Endometrial microvascular endothelial cells (primary cell): Measurements from ENCODE around the gene MRPL51. TPM values are rescaled to one million over a fixed set of nuclear protein-coding genes. Genes with fewer than 3 reads are reported as not detected.

Experiments used
- in situ Hi-C: cut with HindIII; loops from 2 replicates; pipeline ENCODE4 v1.10.0; 2017; ENCODE audit warnings: low sequenced_read_pairs, low pct_unique_long_range_greater_than_20kb; ENCODE audit errors: inconsistent ontology term
- total RNA-seq: library from RNA; depleted of rRNA; stranded (reverse); fragments of >200 nt; gene quantifications from one replicate; pipeline ENCODE4 v1.2.3, GENCODE V29; 2015; ENCODE audit errors: inconsistent ontology term

Gene MRPL51
- total RNA-seq, 1 donor from 2014 or later: 108 TPM

GRCh38 chr12:6450091-6450868 lies 42.8 kb downstream of the MRPL51 start:
- in situ Hi-C loops: no loop called here

- in situ Hi-C loops: no loop called here
Observed at GRCh38 chr12:6444704-6445688, 48.1 kb downstream of the MRPL51 start, which contains the start of gene CD27. Gene CD27 (plus strand): TSS chr12:6444955. CDS start chr12:6445096, 141 bp downstream.

DNA sequence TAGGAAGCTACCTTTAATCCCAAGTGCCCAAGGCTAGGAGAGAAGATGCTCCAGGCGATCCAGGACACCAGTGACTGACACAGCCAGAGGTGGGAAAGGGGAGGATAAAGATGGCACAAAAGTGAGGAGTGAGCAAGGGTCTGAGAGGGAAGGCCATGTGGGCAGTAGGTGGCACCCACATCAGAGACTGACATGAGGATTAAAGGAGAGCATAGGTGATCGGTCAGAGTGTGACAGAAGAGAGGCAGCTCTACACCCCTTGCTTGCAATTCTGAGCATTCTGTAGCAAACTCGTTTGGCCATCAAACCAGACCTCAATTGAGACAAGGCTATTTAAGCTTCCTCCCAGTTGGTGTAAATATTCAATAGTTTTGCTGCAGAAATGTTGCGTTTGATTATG lies 49.0 kb downstream of the MRPL51 start:
- in situ Hi-C loops: no loop called here

- in situ Hi-C loops: no loop called here
Observed at GRCh38 chr12:6443361-6443983, 49.6 kb downstream of the MRPL51 start.

DNA sequence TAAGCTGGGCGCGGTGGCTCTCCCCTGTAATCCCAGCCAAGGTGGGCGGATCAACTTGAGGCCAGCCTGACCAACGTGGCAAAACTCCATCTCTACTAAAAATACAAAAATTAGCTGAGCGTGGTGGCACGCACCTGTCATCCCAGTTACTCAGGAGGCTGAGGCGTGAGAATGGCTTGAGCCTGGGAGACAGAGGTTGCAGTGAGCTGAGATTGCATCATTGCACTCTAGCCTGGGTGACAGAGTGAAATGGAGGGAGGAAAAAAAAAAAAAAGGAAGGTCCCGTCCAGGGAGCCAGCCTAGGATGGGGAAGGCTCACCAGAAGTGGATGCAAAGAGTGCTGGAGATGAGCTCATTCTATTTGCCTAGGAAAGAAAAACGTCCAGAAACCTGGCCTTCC lies 50.2 kb downstream of the MRPL51 start:
- in situ Hi-C loops: no loop called here

Other genes starting within 250 kb of the MRPL51 start
- gene PLEKHG6, start 182.6 kb downstream of the MRPL51 start, total RNA-seq: not detected
- 254 TPM for gene TNFRSF1A, start 151.2 kb downstream of the MRPL51 start, total RNA-seq
- not detected for gene SCNN1A, start 117.7 kb downstream of the MRPL51 start, total RNA-seq
- gene LTBR, start 109.1 kb downstream of the MRPL51 start, total RNA-seq: 169 TPM
- not detected for gene CD27, start 48.3 kb downstream of the MRPL51 start, total RNA-seq
- 18.2 TPM for gene TAPBPL, start 41.2 kb downstream of the MRPL51 start, total RNA-seq
- gene VAMP1, start 22.6 kb downstream of the MRPL51 start, total RNA-seq: 2.1 TPM
- 102 TPM for gene NCAPD2, start 840 bp upstream of the MRPL51 start, total RNA-seq
- 6,670 TPM for gene GAPDH, start 41.3 kb upstream of the MRPL51 start, total RNA-seq
- gene IFFO1, start 62.8 kb upstream of the MRPL51 start, total RNA-seq: 15.8 TPM
- 59.6 TPM for gene NOP2, start 75.0 kb upstream of the MRPL51 start, total RNA-seq
- 202 TPM for gene CHD4, start 114.1 kb upstream of the MRPL51 start, total RNA-seq
- gene LPAR5, start 142.7 kb upstream of the MRPL51 start, total RNA-seq: not detected
- gene ACRBP, start 154.2 kb upstream of the MRPL51 start, total RNA-seq: not detected
- gene ING4, start 169.9 kb upstream of the MRPL51 start, total RNA-seq: 39.5 TPM
- 13.8 TPM for gene ZNF384, start 196.1 kb upstream of the MRPL51 start, total RNA-seq
- not detected for gene PIANP, start 207.6 kb upstream of the MRPL51 start, total RNA-seq
- 69.5 TPM for gene COPS7A, start 230.8 kb upstream of the MRPL51 start, total RNA-seq